Gastroesophageal sphincter (tissue), 4 donors: ENCODE data around the gene SCLY. TPM values are rescaled to one million over a fixed set of nuclear protein-coding genes. Genes with fewer than 3 reads are reported as not detected.

ENCODE experiments used
- ATAC-seq: fragments of 150-250 bp; one replicate; pipeline ENCODE4 v1.9.1; 2016; ENCODE audit warnings: mild to moderate bottlenecking, moderate library complexity
- H3K27ac ChIP-seq, 4 donors: fragments of 200-600 bp; sonication (generic) in 3 of 4; 1 replicate in 3 of 4; 2 replicates in 1 of 4; pipeline ENCODE4 v1.5.1; 2016 to 2019
- H3K27me3 ChIP-seq: fragments of 200-600 bp; sonication (generic); one replicate; pipeline ENCODE4 v1.5.1; 2019
- H3K36me3 ChIP-seq, 2 donors: fragments of 200-600 bp; sonication (generic); one replicate each; pipeline ENCODE4 v1.5.1; 2019; ENCODE audit warnings: control low read depth in 1 of 2
- H3K4me1 ChIP-seq, 3 donors: fragments of 200-600 bp; sonication (generic); 1 replicate in 2 of 3; 2 replicates in 1 of 3; pipeline ENCODE4 v1.5.1; 2016 to 2019; ENCODE audit warnings: control low read depth in 2 of 3
- H3K4me3 ChIP-seq, 2 donors: fragments of 200-600 bp; sonication (generic); one replicate each; pipeline ENCODE4 v1.5.1; 2019; ENCODE audit warnings: mild to moderate bottlenecking in 1 of 2, moderate library complexity in 1 of 2
- H3K9me3 ChIP-seq, 3 donors: fragments of 200-600 bp; sonication (generic); one replicate each; pipeline ENCODE4 v1.5.1; 2017 to 2019; ENCODE audit warnings: control low read depth in 2 of 3
- CTCF ChIP-seq, 4 experiments: fragments of 200-600 bp in 2 of 4; fragments of 450-650 bp in 2 of 4; sonication (generic) in 1 of 4; IDR thresholded peaks; one replicate each; pipeline ENCODE4 v1.5.1; 2017 to 2019; ENCODE audit warnings: antibody characterized with exemption in 4 of 4, mild to moderate bottlenecking in 2 of 4, moderate library complexity in 2 of 4
- EP300 ChIP-seq: sonication (generic); formaldehyde crosslinking; IDR thresholded peaks from one replicate; pipeline ENCODE4 v1.6.1; 2017; ENCODE audit warnings: antibody characterized with exemption, mild to moderate bottlenecking
- POLR2A ChIP-seq, 2 donors: fragments of 450-650 bp; IDR thresholded peaks; one replicate each; pipeline ENCODE4 v1.6.1; 2017; ENCODE audit warnings: antibody characterized with exemption in 2 of 2, mild to moderate bottlenecking in 2 of 2, moderate library complexity in 1 of 2
- POLR2AphosphoS5 ChIP-seq: sonication (generic); formaldehyde crosslinking; IDR thresholded peaks from one replicate; pipeline ENCODE4 v1.6.1; 2017; ENCODE audit warnings: antibody characterized with exemption
- WGBS, 2 donors: methylation state at CpG; one replicate each; pipeline ENCODE4 v1.1.5; 2018; ENCODE audit warnings: low coverage in 1 of 2; 5-methylcytosine and 5-hydroxymethylcytosine counted together
- total RNA-seq, 4 donors: library from RNA; depleted of rRNA; stranded (reverse); fragments of >200 nt; gene quantifications; one replicate each; pipeline ENCODE4 v1.1.0, GENCODE V29; 2016

SCLY gene
- total RNA-seq, 4 donors from 2014 or later, result 14.2 to 23.2 (median 16.5) TPM

GRCh38 chr2:238122287-238123217 is 61.8 kb downstream of the SCLY start:
- WGBS, 2 donors, result 89% methylated on average over 7 of the region's 29 CpGs; no CpG with 5 or more reads in 1 of the 2 donors
- no peak for ATAC-seq
- Histone ChIP-seq H3K4me1 (peaks cover 0 to 9% (median 0%) of the 10 kb centered on the region in 3 donors), H3K9me3 (no peaks in the 10 kb centered on the region), H3K36me3 (no peaks in the 10 kb centered on the region), H3K27ac (no peak overlapping the region), H3K27me3 (peaks cover 4% of the 10 kb centered on the region), H3K4me3 (no peak overlapping the region)
- no peak for TF ChIP-seq POLR2AphosphoS5
- TF ChIP-seq EP300, result no peak
- no peak for TF ChIP-seq POLR2A (IDR thresholded peaks at IDR 0.05)
- TF ChIP-seq CTCF (IDR thresholded peaks at IDR 0.05), result no peak

- TF ChIP-seq POLR2AphosphoS5, result no peak
- Histone ChIP-seq H3K4me1 (peaks cover 0 to 16% (median 0%) of the 10 kb centered on the region in 3 donors), H3K27me3 (no peaks in the 10 kb centered on the region), H3K36me3 (no peaks in the 10 kb centered on the region), H3K9me3 (no peaks in the 10 kb centered on the region), H3K27ac (no peak overlapping the region), H3K4me3 (no peak overlapping the region)
- no CpG with 5 or more reads among the region's 22 CpGs for WGBS, 2 donors
- no peak for ATAC-seq
These were observed 62.6 kb downstream of the SCLY start for GRCh38 chr2:238123218-238123971.

GRCh38 chr2:238123991-238124470 is 63.2 kb downstream of the SCLY start:
- Histone ChIP-seq H3K27me3 (no peaks in the 10 kb centered on the region), H3K4me1 (peaks cover 0 to 16% (median 0%) of the 10 kb centered on the region in 3 donors), H3K27ac (no peak overlapping the region), H3K4me3 (no peak overlapping the region), H3K36me3 (no peaks in the 10 kb centered on the region), H3K9me3 (no peaks in the 10 kb centered on the region)
- no CpG with 5 or more reads among the region's 14 CpGs for WGBS, 2 donors
- no peak for ATAC-seq
- TF ChIP-seq CTCF (IDR thresholded peaks at IDR 0.05), result no peak
- TF ChIP-seq EP300, result no peak
- TF ChIP-seq POLR2AphosphoS5, result no peak
- no peak for TF ChIP-seq POLR2A (IDR thresholded peaks at IDR 0.05)

- H3K27ac ChIP-seq, result no peak overlapping the region
- no peak overlapping the region for H3K4me3 ChIP-seq
- H3K36me3 ChIP-seq, result no peaks in the 10 kb centered on the region
- ATAC-seq, result no peak
- peaks cover 0 to 16% (median 0%) of the 10 kb centered on the region in 3 donors for H3K4me1 ChIP-seq
- WGBS, 2 donors, result 80 to 86% methylated on average over 13 of the region's 19 CpGs
- H3K27me3 ChIP-seq, result no peaks in the 10 kb centered on the region
- no peaks in the 10 kb centered on the region for H3K9me3 ChIP-seq
- TF ChIP-seq EP300, result no peak
- no peak for TF ChIP-seq POLR2AphosphoS5
- no peak for TF ChIP-seq POLR2A (IDR thresholded peaks at IDR 0.05)
- TF ChIP-seq CTCF (IDR thresholded peaks at IDR 0.05), result no peak
These were observed 63.8 kb downstream of the SCLY start for GRCh38 chr2:238124488-238125126.
